Measurements from ENCODE around the gene DPP9. TPM values are rescaled to one million over a fixed set of nuclear protein-coding genes. Genes with fewer than 3 reads are reported as not detected.

Gene DPP9
- total RNA-seq, 2 experiments from 2014 or later: 91.7 TPM

Small RNAs within 50 kb of the gene (microRNA-seq; reads per million reads assigned to microRNA genes)
- gene MIR7-3: not detected

Other genes with a start within 250 kb of the DPP9 start
- gene PLIN4, start 205.4 kb downstream of the DPP9 start, total RNA-seq: under 1 TPM; 0.06 to 0.11 TPM
- gene PLIN5, start 188.6 kb downstream of the DPP9 start, total RNA-seq: 1 to 10 TPM in 1 of 2 experiments, under 1 TPM in 1; 0.37 to 1.1 TPM
- not detected for gene LRG1, start 183.8 kb downstream of the DPP9 start, total RNA-seq
- 1 to 10 TPM in 1 of 2 experiments, under 1 TPM in 1; 1.00 to 1.3 TPM for gene SEMA6B, start 164.2 kb downstream of the DPP9 start, total RNA-seq
- gene TNFAIP8L1, start 84.3 kb downstream of the DPP9 start, total RNA-seq: 10 to 100 TPM; 18.9 to 19.5 TPM
- gene MYDGF, start 53.5 kb downstream of the DPP9 start, total RNA-seq: 10 to 100 TPM; 33.3 to 34.8 TPM
- gene FEM1A, start 67.9 kb upstream of the DPP9 start, total RNA-seq: 10 to 100 TPM; 12.5 to 12.6 TPM
- 10 to 100 TPM; 14.1 to 14.3 TPM for gene TICAM1, start 107.9 kb upstream of the DPP9 start, total RNA-seq
- 10 to 100 TPM; 22.8 to 25.5 TPM for gene PLIN3, start 143.8 kb upstream of the DPP9 start, total RNA-seq
- gene ARRDC5, start 179.1 kb upstream of the DPP9 start, total RNA-seq: 1 to 10 TPM; 7.5 to 8.8 TPM
- gene UHRF1, start 185.7 kb upstream of the DPP9 start, total RNA-seq: 100 to 1,000 TPM in 1 of 2 experiments, 10 to 100 TPM in 1; 90.8 to 103 TPM
- gene KDM4B, start 245.3 kb upstream of the DPP9 start, total RNA-seq: 10 to 100 TPM; 55.9 to 60.8 TPM